Natural killer cell (primary cell): ENCODE data around the gene WSCD2. TPM values are rescaled to one million over a fixed set of nuclear protein-coding genes. Genes with fewer than 3 reads are reported as not detected.

Source experiments
- ATAC-seq, 3 donors: fragments of 150-1000 bp in 2 of 3; fragments of 200-7000 bp in 1 of 3; cut with Tn5 transposase; 1 replicate in 1 of 3; 2 replicates in 2 of 3; pipeline ENCODE4 v1.10.0; 2021; ENCODE audit warnings: mild to moderate bottlenecking in 2 of 3, moderate library complexity in 2 of 3
- DNase-seq, 2 donors: peaks; one replicate each; pipeline versions ENCODE4 v3.0.0 to v3.0.0-alpha.2; 2013 to 2021; ENCODE audit warnings: mixed read lengths in 1 of 2
- H3K27ac ChIP-seq: one replicate; pipeline ENCODE4 v1.5.1; 2013; ENCODE audit warnings: mild to moderate bottlenecking, low read length
- H3K27me3 ChIP-seq: one replicate; pipeline ENCODE4 v1.6.1; 2013; ENCODE audit warnings: low read length; ENCODE audit not compliant: control insufficient read depth, insufficient read depth
- H3K36me3 ChIP-seq: one replicate; pipeline ENCODE4 v1.6.1; 2013; ENCODE audit warnings: low read length; ENCODE audit not compliant: control insufficient read depth, insufficient read depth
- H3K4me1 ChIP-seq: one replicate; pipeline ENCODE4 v1.6.1; 2013; ENCODE audit warnings: low read length; ENCODE audit not compliant: control insufficient read depth, insufficient read depth
- H3K4me3 ChIP-seq: one replicate; pipeline ENCODE4 v1.5.1; 2013; ENCODE audit warnings: low read length
- H3K9me3 ChIP-seq: one replicate; pipeline ENCODE4 v1.6.1; 2013; ENCODE audit warnings: low read length; ENCODE audit not compliant: control insufficient read depth, insufficient read depth
- H3K27ac Mint-ChIP-seq, 2 donors: one replicate each; pipeline ENCODE4 v1.8.0; 2022; ENCODE audit warnings: mild to moderate bottlenecking in 2 of 2, mixed read lengths in 2 of 2, moderate library complexity in 1 of 2
- H3K27me3 Mint-ChIP-seq, 2 donors: one replicate each; pipeline ENCODE4 v1.8.0; 2022; ENCODE audit warnings: low read depth in 2 of 2, mixed read lengths in 2 of 2
- H3K36me3 Mint-ChIP-seq: one replicate; pipeline ENCODE4 v1.8.0; 2022; ENCODE audit warnings: mixed read lengths
- H3K4me1 Mint-ChIP-seq, 2 donors: one replicate each; pipeline ENCODE4 v1.8.0; 2022; ENCODE audit warnings: mixed read lengths in 2 of 2
- H3K4me3 Mint-ChIP-seq: one replicate; pipeline ENCODE4 v1.8.0; 2022; ENCODE audit warnings: mild to moderate bottlenecking, moderate library complexity, mixed read lengths
- H3K9me3 Mint-ChIP-seq, 2 donors: one replicate each; pipeline ENCODE4 v1.8.0; 2022; ENCODE audit warnings: mixed read lengths in 2 of 2
- WGBS: methylation state at CpG from one replicate; pipeline ENCODE4 v1.1.7; 2013; ENCODE audit warnings: missing lambda C conversion rate; ENCODE audit not compliant: insufficient coverage; 5-methylcytosine and 5-hydroxymethylcytosine counted together
- intact Hi-C: fragments of 100-400 bp; cut with micrococcal nuclease; formaldehyde crosslinking; loops from one replicate; pipeline ENCODE4 v1.14.2; 2022
- total RNA-seq, 4 donors: library from RNA; stranded (reverse); fragments of 120-200 nt in 1 of 4; gene quantifications; one replicate each; pipeline versions ENCODE4 v1.2.3 to v1.2.4, GENCODE V29; 2013 to 2022
- TF ChIP-seq, protein P1 (sequence below): fragments of 200-600 bp; IDR thresholded peaks from one replicate; pipeline ENCODE4 v1.8.0; 2022; ENCODE audit warnings: antibody characterized with exemption

Gene WSCD2
- total RNA-seq, 3 donors from 2014 or later (not counting 1 experiment from before 2014, with no cell fraction given), result 0.32 to 0.78 TPM; not detected in 1

DNA sequence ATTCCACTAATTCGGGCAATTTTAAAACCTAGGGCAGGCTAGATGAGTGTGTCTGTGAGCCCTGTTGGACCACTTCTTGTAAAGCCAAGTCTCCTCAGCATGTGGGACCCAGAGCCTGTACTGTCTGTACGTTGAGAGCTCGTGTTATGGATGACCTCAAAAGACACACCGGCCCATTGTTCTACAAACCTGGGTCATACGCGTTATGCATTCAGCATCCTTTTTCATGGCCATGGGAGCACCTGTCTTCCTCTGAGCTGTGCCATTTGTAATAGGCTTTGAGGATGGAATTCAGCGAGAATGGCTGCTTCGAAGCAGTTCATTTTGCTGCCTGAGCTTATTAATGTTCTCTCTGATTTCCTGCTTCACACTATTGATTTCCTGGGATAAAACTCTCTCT lies 15.0 kb downstream of the WSCD2 start:
- DNase-seq (no peak), ATAC-seq (no peak)
- Histone ChIP-seq H3K27ac (no peak overlapping the region), H3K36me3 (no peaks in the 10 kb centered on the region), H3K27me3 (no peaks in the 10 kb centered on the region), H3K4me3 (no peak overlapping the region), H3K4me1 (no peaks in the 10 kb centered on the region), H3K9me3 (no peaks in the 10 kb centered on the region)
- 83% methylated on average over 8 of the region's 8 CpGs for WGBS
- H3K27ac Mint-ChIP-seq, result no peak overlapping the region
- no peaks in the 10 kb centered on the region for H3K36me3 Mint-ChIP-seq
- H3K9me3 Mint-ChIP-seq, result no peaks in the 10 kb centered on the region
- intact Hi-C loops, result no loop called here
- TF ChIP-seq, protein P1, sequence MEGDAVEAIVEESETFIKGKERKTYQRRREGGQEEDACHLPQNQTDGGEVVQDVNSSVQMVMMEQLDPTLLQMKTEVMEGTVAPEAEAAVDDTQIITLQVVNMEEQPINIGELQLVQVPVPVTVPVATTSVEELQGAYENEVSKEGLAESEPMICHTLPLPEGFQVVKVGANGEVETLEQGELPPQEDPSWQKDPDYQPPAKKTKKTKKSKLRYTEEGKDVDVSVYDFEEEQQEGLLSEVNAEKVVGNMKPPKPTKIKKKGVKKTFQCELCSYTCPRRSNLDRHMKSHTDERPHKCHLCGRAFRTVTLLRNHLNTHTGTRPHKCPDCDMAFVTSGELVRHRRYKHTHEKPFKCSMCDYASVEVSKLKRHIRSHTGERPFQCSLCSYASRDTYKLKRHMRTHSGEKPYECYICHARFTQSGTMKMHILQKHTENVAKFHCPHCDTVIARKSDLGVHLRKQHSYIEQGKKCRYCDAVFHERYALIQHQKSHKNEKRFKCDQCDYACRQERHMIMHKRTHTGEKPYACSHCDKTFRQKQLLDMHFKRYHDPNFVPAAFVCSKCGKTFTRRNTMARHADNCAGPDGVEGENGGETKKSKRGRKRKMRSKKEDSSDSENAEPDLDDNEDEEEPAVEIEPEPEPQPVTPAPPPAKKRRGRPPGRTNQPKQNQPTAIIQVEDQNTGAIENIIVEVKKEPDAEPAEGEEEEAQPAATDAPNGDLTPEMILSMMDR, result no peak
- no peak overlapping the region for H3K4me3 Mint-ChIP-seq
- H3K27me3 Mint-ChIP-seq, result peaks cover 12 to 13% of the 10 kb centered on the region in 2 donors
- no peaks in the 10 kb centered on the region for H3K4me1 Mint-ChIP-seq

DNA sequence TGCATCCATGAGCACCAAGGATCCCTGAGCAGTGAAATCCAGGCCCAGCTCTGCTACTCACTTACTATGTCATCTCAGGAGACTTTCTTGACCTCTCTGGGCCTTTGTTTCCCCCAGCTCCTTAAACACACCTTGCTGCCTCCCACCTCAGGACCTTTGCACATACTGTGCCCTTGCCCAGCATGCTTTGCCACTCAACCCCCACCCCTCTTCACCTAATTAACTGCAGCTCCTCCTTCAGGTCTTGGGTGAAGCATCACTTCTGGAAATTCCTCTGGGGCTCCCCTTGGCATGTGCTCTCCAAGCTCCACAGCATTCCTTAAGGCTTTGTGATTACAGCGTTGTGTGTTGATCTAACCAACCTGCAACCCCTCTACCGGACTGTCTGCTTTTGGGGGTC lies 15.9 kb downstream of the WSCD2 start:
- Histone ChIP-seq H3K9me3 (no peaks in the 10 kb centered on the region), H3K4me1 (no peaks in the 10 kb centered on the region), H3K36me3 (no peaks in the 10 kb centered on the region), H3K27me3 (no peaks in the 10 kb centered on the region), H3K4me3 (no peak overlapping the region), H3K27ac (no peak overlapping the region)
- WGBS, result 88% methylated on average over 2 of the region's 2 CpGs
- no peak overlapping the region for H3K27ac Mint-ChIP-seq
- TF ChIP-seq, protein P1, result no peak
- H3K4me1 Mint-ChIP-seq, result no peaks in the 10 kb centered on the region
- intact Hi-C loops, result no loop called here
- peaks cover 12 to 13% of the 10 kb centered on the region in 2 donors for H3K27me3 Mint-ChIP-seq
- no peak overlapping the region for H3K4me3 Mint-ChIP-seq
- H3K36me3 Mint-ChIP-seq, result no peaks in the 10 kb centered on the region
- H3K9me3 Mint-ChIP-seq, result no peaks in the 10 kb centered on the region
- DNase-seq (no peak), ATAC-seq (no peak)

DNA sequence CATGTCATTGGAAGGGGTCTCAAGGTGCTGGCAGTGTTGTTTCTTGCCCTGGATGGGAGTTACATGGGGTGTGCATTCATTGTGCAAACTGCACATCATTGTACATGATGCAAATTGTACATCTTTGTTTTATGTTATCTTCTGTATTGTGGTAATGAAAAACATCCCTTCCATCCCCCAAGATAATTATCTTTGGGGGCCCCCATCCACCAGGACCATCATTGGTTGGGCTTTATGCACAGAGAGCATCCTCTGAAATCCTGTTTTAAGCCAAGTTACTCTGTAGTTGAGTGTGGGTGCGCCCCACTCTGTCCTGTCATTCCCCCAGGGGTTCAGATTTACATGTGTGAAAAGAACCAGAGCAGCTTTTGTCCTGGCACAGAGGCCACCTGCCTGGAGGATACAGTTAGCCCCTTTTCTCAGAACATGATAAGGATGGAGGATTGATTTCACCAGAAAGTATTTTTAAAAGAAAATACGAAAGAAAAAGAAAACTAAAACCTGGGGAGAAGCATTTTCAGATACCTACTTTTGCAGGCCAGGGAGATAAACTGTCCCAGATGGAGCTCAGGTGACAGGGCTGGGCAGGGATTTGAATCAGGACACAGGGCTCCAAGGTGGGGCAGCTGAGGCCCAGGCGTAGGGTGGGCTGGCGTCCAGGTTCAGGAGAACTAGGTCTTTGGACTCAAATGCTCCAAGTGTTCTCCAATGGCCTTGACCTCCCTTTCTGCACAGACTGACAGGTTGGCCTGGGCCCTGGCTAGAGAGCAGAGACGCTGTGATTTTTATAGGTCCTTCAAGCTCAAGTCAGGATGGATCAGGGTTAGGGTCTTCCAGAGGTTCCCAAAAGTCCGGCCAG lies 17.2 kb downstream of the WSCD2 start:
- H3K27me3 Mint-ChIP-seq, result peaks cover 12 to 20% of the 10 kb centered on the region in 2 donors
- Histone ChIP-seq H3K27me3 (no peaks in the 10 kb centered on the region), H3K4me1 (no peaks in the 10 kb centered on the region), H3K4me3 (no peak overlapping the region), H3K36me3 (no peaks in the 10 kb centered on the region), H3K27ac (no peak overlapping the region), H3K9me3 (no peaks in the 10 kb centered on the region)
- H3K9me3 Mint-ChIP-seq, result no peaks in the 10 kb centered on the region
- no peaks in the 10 kb centered on the region for H3K36me3 Mint-ChIP-seq
- intact Hi-C loops, result no loop called here
- TF ChIP-seq, protein P1, result no peak
- H3K27ac Mint-ChIP-seq, result no peak overlapping the region
- DNase-seq, result no peak
- WGBS, result 75% methylated on average over 6 of the region's 6 CpGs
- ATAC-seq, result no peak
- no peaks in the 10 kb centered on the region for H3K4me1 Mint-ChIP-seq
- no peak overlapping the region for H3K4me3 Mint-ChIP-seq
